ENCODE measurements around the gene GCNT4. TPM values are rescaled to one million over a fixed set of nuclear protein-coding genes. Genes with fewer than 3 reads are reported as not detected.
"Not testable (repeated sequence)": the region's sequence is repeated elsewhere in the genome, so short reads cannot be mapped to it uniquely, and the experiment has no call there.

Gene GCNT4
- total RNA-seq, 4 donors from 2014 or later = 1.1 to 12.5 (median 2.7) TPM

DNA sequence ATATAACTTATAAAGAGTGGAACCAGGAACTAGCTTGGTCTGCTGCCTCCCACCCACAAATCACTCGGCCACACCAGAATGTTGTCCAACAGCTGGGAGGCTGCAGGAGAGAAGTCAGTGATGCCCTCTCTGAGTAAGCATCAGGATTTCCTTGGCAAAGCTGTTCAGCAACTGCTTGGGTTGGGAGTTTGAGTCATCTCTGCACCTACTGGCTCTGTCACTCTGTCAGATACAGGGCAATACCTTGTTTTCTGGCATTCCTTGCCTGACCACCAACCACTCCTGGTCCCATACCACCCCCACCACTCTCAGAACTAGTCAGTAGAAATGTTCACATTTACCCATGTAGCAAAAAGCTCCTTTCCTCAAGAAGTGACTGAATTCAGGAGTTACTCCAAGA is 36.8 kb upstream of the GCNT4 start:
- intact Hi-C loops (cut with DNase I; ENCODE audit: low total_unique reads) (no loop called here), in situ Hi-C loops (cut with MboI; ENCODE audit: low pct_ligation_motif_present in 1 of 4, low pct_unique_long_range_greater_than_20kb in 1 of 4, low sequenced_read_pairs in 3 of 4) (no loop called here)
- TF ChIP-seq POLR2A (IDR thresholded peaks at IDR 0.05) (no peak), CTCF (IDR thresholded peaks at IDR 0.05) (no peak), EP300 (IDR thresholded peaks at IDR 0.05; ENCODE audit: low read depth) (no peak), POLR2AphosphoS5 (IDR thresholded peaks at IDR 0.05) (no peak)
- 50 to 60% methylated on average over 1 of the region's 1 CpG for WGBS, 2 donors (ENCODE audit: low coverage in 1 of 2)
- DNase-seq = no peak
- H3K36me3 ChIP-seq = no peaks in the 10 kb centered on the region
- no peak overlapping the region for H3K27ac ChIP-seq
- H3K4me1 ChIP-seq = no peaks in the 10 kb centered on the region
- H3K27me3 ChIP-seq = no peaks in the 10 kb centered on the region
- H3K4me3 ChIP-seq = no peak overlapping the region
- H3K9me3 ChIP-seq = no peaks in the 10 kb centered on the region

- H3K4me1 ChIP-seq = no peaks in the 10 kb centered on the region
- WGBS, 2 donors (ENCODE audit: low coverage in 1 of 2) = 89 to 95% methylated on average over 3 of the region's 3 CpGs
- no peaks in the 10 kb centered on the region for H3K36me3 ChIP-seq
- no peak for DNase-seq
- intact Hi-C loops (cut with DNase I; ENCODE audit: low total_unique reads) (no loop called here), in situ Hi-C loops (cut with MboI; ENCODE audit: low pct_ligation_motif_present in 1 of 4, low pct_unique_long_range_greater_than_20kb in 1 of 4, low sequenced_read_pairs in 3 of 4) (no loop called here)
- H3K27ac ChIP-seq = no peak overlapping the region
- H3K9me3 ChIP-seq = no peaks in the 10 kb centered on the region
- TF ChIP-seq POLR2AphosphoS5 (IDR thresholded peaks at IDR 0.05) (no peak), EP300 (IDR thresholded peaks at IDR 0.05; ENCODE audit: low read depth) (no peak), CTCF (IDR thresholded peaks at IDR 0.05) (no peak), POLR2A (IDR thresholded peaks at IDR 0.05) (no peak)
- no peaks in the 10 kb centered on the region for H3K27me3 ChIP-seq
- no peak overlapping the region for H3K4me3 ChIP-seq
These were observed 36.3 kb upstream of the GCNT4 start for GRCh38 chr5:75088648-75089047.

DNA sequence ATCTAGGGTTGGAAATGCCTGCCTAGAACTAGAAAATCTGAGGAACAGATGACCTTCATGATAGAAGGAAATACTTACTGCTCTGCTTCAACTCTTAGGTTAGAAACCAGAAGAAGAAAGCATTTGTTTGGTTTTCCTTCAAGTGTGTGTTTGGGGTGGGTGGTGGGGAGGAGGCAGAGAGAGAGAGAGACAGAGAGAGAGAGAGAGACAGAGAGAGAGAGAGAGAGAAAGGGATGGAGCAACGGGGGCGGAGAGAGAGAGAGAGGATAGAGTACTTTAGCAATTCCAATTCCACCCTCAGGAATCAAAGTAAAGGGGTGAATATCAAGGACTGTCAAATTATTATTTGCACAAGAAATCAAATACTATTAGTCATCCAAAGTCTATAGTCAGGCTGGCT is 29.2 kb upstream of the GCNT4 start:
- H3K27ac ChIP-seq = no peak overlapping the region
- in situ Hi-C loops (cut with MboI; ENCODE audit: low pct_ligation_motif_present in 1 of 4, low pct_unique_long_range_greater_than_20kb in 1 of 4, low sequenced_read_pairs in 3 of 4) = no loop called here
- no peak overlapping the region for H3K4me3 ChIP-seq
- TF ChIP-seq POLR2AphosphoS5 (IDR thresholded peaks at IDR 0.05) = no peak
- no peak for TF ChIP-seq EP300 (IDR thresholded peaks at IDR 0.05; ENCODE audit: low read depth)
- no peak for TF ChIP-seq CTCF (IDR thresholded peaks at IDR 0.05)
- TF ChIP-seq POLR2A (IDR thresholded peaks at IDR 0.05) = no peak
- H3K9me3 ChIP-seq = no peaks in the 10 kb centered on the region
- no peak for DNase-seq
- H3K27me3 ChIP-seq = no peaks in the 10 kb centered on the region
- 71 to 80% methylated on average over 2 of the region's 2 CpGs for WGBS, 2 donors (ENCODE audit: low coverage in 1 of 2)
- H3K4me1 ChIP-seq = no peaks in the 10 kb centered on the region
- H3K36me3 ChIP-seq = no peaks in the 10 kb centered on the region
- intact Hi-C loops (cut with DNase I; ENCODE audit: low total_unique reads) = no loop called here

DNA sequence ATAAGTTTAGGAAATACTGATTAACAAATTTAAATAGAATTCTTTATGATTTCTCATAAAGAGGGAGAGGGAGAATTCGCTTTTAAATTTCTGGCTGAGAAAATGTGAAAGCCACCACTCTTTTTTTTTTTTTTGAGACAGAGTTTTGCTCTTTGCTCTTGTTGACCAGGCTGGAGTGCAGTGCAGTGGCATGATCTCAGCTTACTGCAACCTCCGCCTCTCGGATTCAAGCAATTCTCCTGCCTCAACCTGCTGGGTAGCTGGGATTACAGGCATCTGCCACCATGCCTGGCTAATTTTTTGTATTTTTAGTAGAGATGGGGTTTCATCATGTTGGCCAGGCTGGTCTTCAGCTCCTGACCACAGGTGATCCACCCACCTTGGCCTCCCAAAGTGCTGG is 27.0 kb upstream of the GCNT4 start:
- H3K27me3 ChIP-seq; intact Hi-C loops (cut with DNase I; ENCODE audit: low total_unique reads); in situ Hi-C loops (cut with MboI; ENCODE audit: low pct_ligation_motif_present in 1 of 4, low pct_unique_long_range_greater_than_20kb in 1 of 4, low sequenced_read_pairs in 3 of 4); H3K27ac ChIP-seq; DNase-seq; H3K4me1 ChIP-seq; H3K9me3 ChIP-seq; H3K4me3 ChIP-seq; H3K36me3 ChIP-seq: not testable (repeated sequence)
- 57 to 89% methylated on average over 1 to 3 of the region's 3 CpGs for WGBS, 2 donors (ENCODE audit: low coverage in 1 of 2)

DNA sequence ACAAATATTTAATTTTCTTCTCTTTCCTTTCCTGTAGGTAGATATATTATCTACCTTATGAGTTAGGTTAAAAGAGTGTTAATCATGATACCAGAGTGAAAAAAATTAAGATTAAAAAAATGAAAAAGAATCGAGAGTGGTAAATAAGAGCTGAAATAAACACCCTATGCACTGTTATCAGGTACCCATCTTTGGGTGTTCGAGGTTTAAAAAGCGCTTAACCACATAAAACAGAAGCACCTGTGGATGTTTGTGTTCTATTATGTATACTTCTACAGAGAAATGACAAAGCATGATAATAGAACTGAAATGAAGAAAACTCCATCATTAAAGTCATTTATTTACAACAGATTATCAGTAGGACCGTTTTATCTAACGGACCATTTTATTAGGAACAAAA is 25.7 kb upstream of the GCNT4 start:
- in situ Hi-C loops (cut with MboI; ENCODE audit: low pct_ligation_motif_present in 1 of 4, low pct_unique_long_range_greater_than_20kb in 1 of 4, low sequenced_read_pairs in 3 of 4) (no loop called here), intact Hi-C loops (cut with DNase I; ENCODE audit: low total_unique reads) (no loop called here)
- no peak for TF ChIP-seq POLR2AphosphoS5 (IDR thresholded peaks at IDR 0.05)
- no peak for TF ChIP-seq CTCF (IDR thresholded peaks at IDR 0.05)
- TF ChIP-seq EP300 (IDR thresholded peaks at IDR 0.05; ENCODE audit: low read depth) = no peak
- no peak for TF ChIP-seq POLR2A (IDR thresholded peaks at IDR 0.05)

More for the DNA sequence above, 25.7 kb upstream of the GCNT4 start:
- no peak overlapping the region for H3K27ac ChIP-seq
- DNase-seq = no peak
- WGBS, 2 donors (ENCODE audit: low coverage in 1 of 2) = 83 to 92% methylated on average over 5 of the region's 5 CpGs
- no peaks in the 10 kb centered on the region for H3K4me1 ChIP-seq
- no peaks in the 10 kb centered on the region for H3K9me3 ChIP-seq
- H3K36me3 ChIP-seq = no peaks in the 10 kb centered on the region
- no peak overlapping the region for H3K4me3 ChIP-seq
- no peaks in the 10 kb centered on the region for H3K27me3 ChIP-seq

Measured in transverse colon (tissue), 4 donors.